Embryonic facial prominence (tissue), 1 donor: ENCODE data around the gene SIRT3.

Source experiments
- DNase-seq: peaks from one replicate; pipeline ENCODE4 v3.0.0-alpha.2; 2016; ENCODE audit errors: extremely low spot score

The SIRT3 gene

GRCh38 chr11:235997-236773 lies at the start of gene SIRT3:
SIRT3 (minus strand) TSS chr11:236342; CDS start chr11:236328, 14 bp downstream.
- peak; percentile 65 for DNase-seq

GRCh38 chr11:285894-286220 lies 49.7 kb upstream of the SIRT3 start:
- no peak for DNase-seq

GRCh38 chr11:285021-285893 lies 49.1 kb upstream of the SIRT3 start:
- DNase-seq: no peak

- no peak for DNase-seq
Measured at GRCh38 chr11:284105-285020, 48.2 kb upstream of the SIRT3 start.

GRCh38 chr11:283405-284104 lies 47.4 kb upstream of the SIRT3 start:
- DNase-seq: no peak

- no peak for DNase-seq
Measured at GRCh38 chr11:282630-283360, 46.7 kb upstream of the SIRT3 start.

- DNase-seq: no peak
Measured at GRCh38 chr11:282171-282570, 46.0 kb upstream of the SIRT3 start.

GRCh38 chr11:281486-282161 lies 45.5 kb upstream of the SIRT3 start:
- no peak for DNase-seq

- DNase-seq: no peak
Measured at GRCh38 chr11:280706-281485, 44.8 kb upstream of the SIRT3 start.

- DNase-seq: no peak
Measured at GRCh38 chr11:279966-280705, 44.0 kb upstream of the SIRT3 start.

- no peak for DNase-seq
Measured at GRCh38 chr11:279040-279965, 43.2 kb upstream of the SIRT3 start.

GRCh38 chr11:278001-278951 lies 42.1 kb upstream of the SIRT3 start, which contains the start of gene NLRP6:
NLRP6 (plus strand) TSS chr11:278407; CDS start chr11:278570, 163 bp downstream.
- DNase-seq: no peak

- no peak for DNase-seq
Measured at GRCh38 chr11:276219-276618, 40.1 kb upstream of the SIRT3 start.

GRCh38 chr11:272931-273198 lies 36.7 kb upstream of the SIRT3 start:
- no peak for DNase-seq

- no peak for DNase-seq
Measured at GRCh38 chr11:272195-272930, 36.2 kb upstream of the SIRT3 start.

GRCh38 chr11:271319-271715 lies 35.2 kb upstream of the SIRT3 start:
- no peak for DNase-seq
